GM12874 (cell line): ENCODE measurements around the gene NFIB.

Experiments
- CTCF ChIP-seq: IDR thresholded peaks from 2 replicates; pipeline ENCODE4 v1.5.1; 2011; ENCODE audit warnings: low read depth, mild to moderate bottlenecking, control low read depth, low read length, moderate library complexity; ENCODE audit not compliant: insufficient read depth

Gene NFIB

GRCh38 chr9:14097215-14097614 lies 216.7 kb downstream of the NFIB start:
- TF ChIP-seq CTCF, result no peak

- no peak for TF ChIP-seq CTCF
Observed at GRCh38 chr9:14096258-14096922, 217.6 kb downstream of the NFIB start.

DNA sequence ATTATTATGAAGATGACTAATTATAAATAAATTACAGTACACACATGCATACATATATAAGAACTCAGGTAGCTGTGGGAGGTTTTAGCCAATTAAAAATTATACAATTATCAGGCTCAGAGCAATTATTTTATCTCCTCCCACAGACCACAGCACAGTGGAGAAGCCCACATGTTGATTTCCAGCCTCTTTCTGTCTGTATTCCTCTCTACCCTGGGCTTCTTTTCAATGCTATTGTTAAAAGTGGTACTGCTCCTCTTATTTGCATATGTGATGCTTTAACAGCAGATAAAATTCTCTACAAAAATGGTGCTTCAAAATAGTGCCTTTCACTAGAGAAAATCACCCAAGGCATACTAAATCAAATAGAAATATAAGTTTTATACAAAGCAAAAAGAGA lies 218.7 kb downstream of the NFIB start:
- no peak for TF ChIP-seq CTCF

DNA sequence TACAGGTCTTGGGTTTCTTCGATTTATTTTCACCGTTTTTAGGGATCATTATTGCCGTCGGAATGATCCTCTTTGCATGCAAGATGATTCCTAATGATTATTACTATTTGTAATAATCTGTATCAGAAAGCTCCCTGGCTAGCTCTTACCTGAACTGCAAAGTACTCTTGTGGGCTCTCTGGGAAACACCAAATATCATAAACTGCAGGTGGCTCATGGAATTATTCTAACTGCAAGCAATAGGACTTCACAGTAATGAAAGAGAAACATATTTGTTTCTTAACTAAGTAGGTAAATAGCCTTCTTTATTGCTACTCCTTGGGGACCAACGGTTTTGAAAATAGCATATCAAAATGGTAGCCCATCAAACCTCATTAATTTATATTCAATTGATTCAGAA lies 219.4 kb downstream of the NFIB start:
- no peak for TF ChIP-seq CTCF

GRCh38 chr9:14092344-14092743 lies 221.6 kb downstream of the NFIB start:
- TF ChIP-seq CTCF, result no peak

DNA sequence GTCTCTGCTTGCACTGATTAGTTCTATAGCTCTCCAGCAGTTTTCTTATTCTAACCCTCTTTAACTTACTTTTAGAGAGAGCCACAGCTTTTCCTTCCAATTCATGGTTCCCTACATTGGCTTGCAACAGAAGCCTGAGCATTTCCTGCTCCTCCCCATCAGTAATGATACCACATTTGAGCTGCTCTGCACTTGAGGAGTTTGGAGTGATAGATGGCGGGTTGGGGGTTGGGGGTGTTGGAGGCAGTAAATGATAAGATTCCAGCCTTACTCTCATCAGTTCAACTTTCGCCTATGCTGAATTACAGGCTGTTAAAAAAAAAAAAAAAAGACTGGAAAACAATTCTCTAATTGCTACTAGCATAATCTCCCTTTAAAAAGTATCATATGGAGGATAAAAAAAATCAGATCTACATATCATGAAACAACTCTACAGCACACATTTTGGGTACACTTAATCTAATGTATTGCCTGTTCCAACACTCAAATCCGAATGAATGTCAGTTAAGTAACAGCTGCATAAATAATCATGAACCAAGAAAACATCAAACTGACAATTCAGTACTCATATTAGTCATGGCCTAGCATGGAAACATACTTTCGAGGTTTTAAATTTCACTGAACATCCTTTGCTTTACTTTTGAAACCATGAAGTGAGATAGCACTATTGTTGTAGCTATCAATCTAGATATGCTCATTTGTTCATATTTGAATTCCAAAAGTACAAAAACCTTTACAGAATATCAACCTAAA lies 224.7 kb downstream of the NFIB start:
- no peak for TF ChIP-seq CTCF

GRCh38 chr9:14087576-14087975 lies 226.4 kb downstream of the NFIB start:
- TF ChIP-seq CTCF, result no peak
